ENCODE measurements around the gene XRCC2.
A peak's percentile ranks its signal among the peaks of the same experiment; 100 is the strongest.

Gene XRCC2

GRCh38 chr7:152608208-152608607 is 67.7 kb downstream of the XRCC2 start:
- H4K8ac ChIP-seq (ENCODE audit: low read length): no peak overlapping the region
- no peaks in the 10 kb centered on the region for H3K9me3 ChIP-seq (ENCODE audit: control insufficient read depth, low read length)
- no peak overlapping the region for H3K27ac ChIP-seq (ENCODE audit: low read length, poor library complexity, severe bottlenecking)
- H3K4me2 ChIP-seq (ENCODE audit: low read length, poor library complexity, severe bottlenecking): no peak overlapping the region
- H4K91ac ChIP-seq (ENCODE audit: low read length): no peak overlapping the region
- H3K4me1 ChIP-seq (ENCODE audit: control insufficient read depth, insufficient read depth, low read depth, low read length): no peaks in the 10 kb centered on the region
- H3K27me3 ChIP-seq (ENCODE audit: control insufficient read depth in 1 of 2, insufficient read depth in 1 of 2, low read length in 2 of 2): no peaks in the 10 kb centered on the region
- H3K4ac ChIP-seq (ENCODE audit: low read depth in 1 of 2, low read length in 2 of 2): no peak overlapping the region
- H2BK12ac ChIP-seq (ENCODE audit: low read length in 2 of 2): no peak overlapping the region
- DNase-seq: no peak
- no peak overlapping the region for H2AFZ ChIP-seq (ENCODE audit: low read depth, low read length)
- no peak overlapping the region for H3K9ac ChIP-seq (ENCODE audit: low read length)
- no peaks in the 10 kb centered on the region for H3K79me1 ChIP-seq (replicated peaks; ENCODE audit: low read length, poor library complexity, severe bottlenecking)
- no peak overlapping the region for H2BK15ac ChIP-seq (ENCODE audit: low read depth, poor library complexity, severe bottlenecking)
- 77% methylated on average over 10 of the region's 10 CpGs for WGBS
- no peak overlapping the region for H3K4me3 ChIP-seq (ENCODE audit: insufficient read depth in 1 of 2, low read depth in 1 of 2, low read length in 2 of 2)
- H3K18ac ChIP-seq (ENCODE audit: low read depth in 1 of 2, low read length in 2 of 2): no peak overlapping the region
- no peak overlapping the region for H2AK5ac ChIP-seq (ENCODE audit: low read length, severe bottlenecking)
- no peak overlapping the region for H2BK5ac ChIP-seq (ENCODE audit: low read depth, low read length, poor library complexity, severe bottlenecking)
- no peak overlapping the region for H3K23ac ChIP-seq (ENCODE audit: low read length in 2 of 2)
- H3K36me3 ChIP-seq (ENCODE audit: control insufficient read depth in 1 of 2, insufficient read depth in 2 of 2, low read depth in 1 of 2, low read length in 2 of 2): no peaks in the 10 kb centered on the region
- no peak overlapping the region for H3K14ac ChIP-seq (ENCODE audit: low read length in 2 of 2)
- H2BK120ac ChIP-seq (ENCODE audit: low read depth, low read length): no peak overlapping the region

- Histone ChIP-seq H3K4me3 (ENCODE audit: insufficient read depth in 1 of 2, low read depth in 1 of 2, low read length in 2 of 2) (no peak overlapping the region), H2AK5ac (ENCODE audit: low read length, severe bottlenecking) (no peak overlapping the region), H3K18ac (ENCODE audit: low read depth in 1 of 2, low read length in 2 of 2) (no peak overlapping the region)
These were observed 68.9 kb downstream of the XRCC2 start for GRCh38 chr7:152607007-152607406.

GRCh38 chr7:152602962-152603361 is 73.0 kb downstream of the XRCC2 start:
- no peak overlapping the region for H2BK15ac ChIP-seq (ENCODE audit: low read depth, poor library complexity, severe bottlenecking)
- no peaks in the 10 kb centered on the region for H3K36me3 ChIP-seq (ENCODE audit: control insufficient read depth in 1 of 2, insufficient read depth in 2 of 2, low read depth in 1 of 2, low read length in 2 of 2)
- no peak overlapping the region for H3K4me3 ChIP-seq (ENCODE audit: insufficient read depth in 1 of 2, low read depth in 1 of 2, low read length in 2 of 2)
- no peak overlapping the region for H3K14ac ChIP-seq (ENCODE audit: low read length in 2 of 2)
- H2AK5ac ChIP-seq (ENCODE audit: low read length, severe bottlenecking): no peak overlapping the region
- H3K4me1 ChIP-seq (ENCODE audit: control insufficient read depth, insufficient read depth, low read depth, low read length): no peaks in the 10 kb centered on the region
- no peak overlapping the region for H3K18ac ChIP-seq (ENCODE audit: low read depth in 1 of 2, low read length in 2 of 2)
- peak overlapping the region; percentile 23 for H3K9ac ChIP-seq (ENCODE audit: low read length)
- no peak overlapping the region for H3K4ac ChIP-seq (ENCODE audit: low read depth in 1 of 2, low read length in 2 of 2)
- H3K4me2 ChIP-seq (ENCODE audit: low read length, poor library complexity, severe bottlenecking): no peak overlapping the region
- no peaks in the 10 kb centered on the region for H3K27me3 ChIP-seq (ENCODE audit: control insufficient read depth in 1 of 2, insufficient read depth in 1 of 2, low read length in 2 of 2)
- H4K8ac ChIP-seq (ENCODE audit: low read length): no peak overlapping the region
- no peak overlapping the region for H2BK120ac ChIP-seq (ENCODE audit: low read depth, low read length)
- H3K79me1 ChIP-seq (replicated peaks; ENCODE audit: low read length, poor library complexity, severe bottlenecking): no peaks in the 10 kb centered on the region
- H4K91ac ChIP-seq (ENCODE audit: low read length): no peak overlapping the region
- no peak overlapping the region for H3K23ac ChIP-seq (ENCODE audit: low read length in 2 of 2)
- no peak overlapping the region for H2BK12ac ChIP-seq (ENCODE audit: low read length in 2 of 2)
- WGBS: 68% methylated on average over 6 of the region's 6 CpGs
- H2AFZ ChIP-seq (ENCODE audit: low read depth, low read length): no peak overlapping the region
- no peak overlapping the region for H2BK5ac ChIP-seq (ENCODE audit: low read depth, low read length, poor library complexity, severe bottlenecking)
- no peaks in the 10 kb centered on the region for H3K9me3 ChIP-seq (ENCODE audit: control insufficient read depth, low read length)
- DNase-seq: no peak
- no peak overlapping the region for H3K27ac ChIP-seq (ENCODE audit: low read length, poor library complexity, severe bottlenecking)

More at GRCh38 chr7:152607007-152607406, 68.9 kb downstream of the XRCC2 start:
- Histone ChIP-seq H2BK5ac (ENCODE audit: low read depth, low read length, poor library complexity, severe bottlenecking) (no peak overlapping the region), H3K27me3 (ENCODE audit: control insufficient read depth in 1 of 2, insufficient read depth in 1 of 2, low read length in 2 of 2) (no peaks in the 10 kb centered on the region), H3K36me3 (ENCODE audit: control insufficient read depth in 1 of 2, insufficient read depth in 2 of 2, low read depth in 1 of 2, low read length in 2 of 2) (no peaks in the 10 kb centered on the region), H4K8ac (ENCODE audit: low read length) (no peak overlapping the region), H3K4ac (ENCODE audit: low read depth in 1 of 2, low read length in 2 of 2) (no peak overlapping the region), H2BK12ac (ENCODE audit: low read length in 2 of 2) (no peak overlapping the region), H3K27ac (ENCODE audit: low read length, poor library complexity, severe bottlenecking) (no peak overlapping the region), H3K4me2 (ENCODE audit: low read length, poor library complexity, severe bottlenecking) (no peak overlapping the region), H2BK15ac (ENCODE audit: low read depth, poor library complexity, severe bottlenecking) (no peak overlapping the region), H3K9me3 (ENCODE audit: control insufficient read depth, low read length) (no peaks in the 10 kb centered on the region), H3K14ac (ENCODE audit: low read length in 2 of 2) (no peak overlapping the region), H2AFZ (ENCODE audit: low read depth, low read length) (no peak overlapping the region), H2BK120ac (ENCODE audit: low read depth, low read length) (no peak overlapping the region), H3K79me1 (replicated peaks; ENCODE audit: low read length, poor library complexity, severe bottlenecking) (no peaks in the 10 kb centered on the region), H3K23ac (ENCODE audit: low read length in 2 of 2) (no peak overlapping the region), H3K9ac (ENCODE audit: low read length) (no peak overlapping the region), H4K91ac (ENCODE audit: low read length) (no peak overlapping the region), H3K4me1 (ENCODE audit: control insufficient read depth, insufficient read depth, low read depth, low read length) (no peaks in the 10 kb centered on the region)
- DNase-seq: no peak
- 84% methylated on average over 2 of the region's 2 CpGs for WGBS

- no peak overlapping the region for H2AFZ ChIP-seq (ENCODE audit: low read depth, low read length)
- no peak overlapping the region for H4K8ac ChIP-seq (ENCODE audit: low read length)
- 95% methylated on average over 17 of the region's 17 CpGs for whole genome bisulfite sequencing
- no peak overlapping the region for H3K4me2 ChIP-seq (ENCODE audit: low read length, poor library complexity, severe bottlenecking)
- no peak overlapping the region for H3K27ac ChIP-seq (ENCODE audit: low read length, poor library complexity, severe bottlenecking)
- no peak overlapping the region for H2BK12ac ChIP-seq (ENCODE audit: low read length in 2 of 2)
- H3K27me3 ChIP-seq (ENCODE audit: control insufficient read depth in 1 of 2, insufficient read depth in 1 of 2, low read length in 2 of 2): no peaks in the 10 kb centered on the region
- no peaks in the 10 kb centered on the region for H3K9me3 ChIP-seq (ENCODE audit: control insufficient read depth, low read length)
- no peak overlapping the region for H4K91ac ChIP-seq (ENCODE audit: low read length)
- H3K4me3 ChIP-seq (ENCODE audit: insufficient read depth in 1 of 2, low read depth in 1 of 2, low read length in 2 of 2): no peak overlapping the region
- H2BK5ac ChIP-seq (ENCODE audit: low read depth, low read length, poor library complexity, severe bottlenecking): no peak overlapping the region
- no peak overlapping the region for H2BK120ac ChIP-seq (ENCODE audit: low read depth, low read length)
- H3K18ac ChIP-seq (ENCODE audit: low read depth in 1 of 2, low read length in 2 of 2): no peak overlapping the region
- no peak for DNase-seq
- H2AK5ac ChIP-seq (ENCODE audit: low read length, severe bottlenecking): no peak overlapping the region
- no peak overlapping the region for H3K9ac ChIP-seq (ENCODE audit: low read length)
- no peak overlapping the region for H2BK15ac ChIP-seq (ENCODE audit: low read depth, poor library complexity, severe bottlenecking)
- H3K4me1 ChIP-seq (ENCODE audit: control insufficient read depth, insufficient read depth, low read depth, low read length): no peaks in the 10 kb centered on the region
- H3K36me3 ChIP-seq (ENCODE audit: control insufficient read depth in 1 of 2, insufficient read depth in 2 of 2, low read depth in 1 of 2, low read length in 2 of 2): no peaks in the 10 kb centered on the region
- H3K23ac ChIP-seq (ENCODE audit: low read length in 2 of 2): no peak overlapping the region
- H3K79me1 ChIP-seq (replicated peaks; ENCODE audit: low read length, poor library complexity, severe bottlenecking): no peaks in the 10 kb centered on the region
- peak overlapping the region in 1 of 2 experiments; percentile 71 for H3K14ac ChIP-seq (ENCODE audit: low read length in 2 of 2)
- no peak overlapping the region for H3K4ac ChIP-seq (ENCODE audit: low read depth in 1 of 2, low read length in 2 of 2)
These were observed 74.6 kb downstream of the XRCC2 start for GRCh38 chr7:152601305-152601798.
